Fibroblast of the aortic adventitia (primary cell): ENCODE data around the gene IL36RN. TPM values are rescaled to one million over a fixed set of nuclear protein-coding genes. Genes with fewer than 3 reads are reported as not detected.

Experiments used
- DNase-seq: peaks from one replicate; pipeline ENCODE4 v3.0.0-alpha.2; 2010; ENCODE audit warnings: low read depth
- H3K4me3 ChIP-seq: 2 replicates; pipeline ENCODE4 v1.5.1; 2011; ENCODE audit warnings: low read depth, mild to moderate bottlenecking, control low read depth, low read length, moderate library complexity
- total RNA-seq: library from RNA; depleted of rRNA; stranded (reverse); fragments of >200 nt; gene quantifications from 2 replicates; pipeline ENCODE4 v1.2.3, GENCODE V29; 2012; ENCODE audit warnings: low replicate concordance
- TF ChIP-seq, protein P1 (sequence below): IDR thresholded peaks from 2 replicates; pipeline ENCODE4 v1.5.1; 2011; ENCODE audit warnings: mild to moderate bottlenecking, low read length, control low read depth, inconsistent platforms; ENCODE audit not compliant: insufficient read depth

IL36RN gene
- total RNA-seq, 1 donor = not detected

DNA sequence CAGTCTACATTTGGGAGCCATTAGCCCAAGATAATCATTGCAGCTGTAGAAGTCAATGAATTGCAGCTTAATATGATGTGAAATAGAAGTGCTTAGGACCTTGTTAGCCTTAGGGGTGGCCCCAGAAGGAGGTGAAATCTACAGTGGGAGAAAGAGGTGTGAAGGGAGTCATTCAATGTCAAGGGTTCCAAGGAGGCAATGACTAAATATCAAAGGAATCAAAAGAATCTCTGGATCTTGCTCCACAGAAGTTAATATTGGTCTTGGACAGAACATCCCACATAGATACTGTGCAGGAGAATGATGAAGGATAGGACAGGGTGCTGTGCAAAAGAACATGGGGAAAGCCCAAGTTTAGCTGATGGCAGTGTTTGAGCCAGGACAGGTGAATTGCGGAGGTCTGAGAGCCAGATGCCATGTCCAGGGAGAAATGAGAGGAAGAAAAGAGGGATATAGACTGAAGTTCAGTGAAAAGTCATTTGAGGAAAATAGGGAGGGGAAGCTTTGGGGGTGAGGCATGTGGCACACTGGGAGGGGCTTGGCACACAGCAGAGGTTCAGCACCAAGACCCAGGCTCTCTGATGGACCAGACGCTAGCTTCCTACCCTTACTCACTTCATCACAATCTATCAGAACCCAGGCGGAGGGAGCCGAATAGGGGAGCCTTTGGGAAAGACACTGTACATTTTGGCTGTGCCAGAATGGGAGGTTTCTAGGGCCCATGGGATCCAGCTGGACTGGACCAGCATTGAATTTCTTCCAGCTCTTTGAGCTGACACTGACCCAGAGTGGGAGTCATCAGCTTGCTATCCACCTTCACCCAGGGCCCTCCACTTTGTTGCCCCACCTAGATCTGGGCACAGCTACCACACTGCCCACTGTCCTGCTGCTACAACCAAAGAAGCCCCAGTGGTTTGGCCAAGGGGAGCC is 10.9 kb downstream of the IL36RN start:
- DNase-seq = no peak
- TF ChIP-seq, protein P1, sequence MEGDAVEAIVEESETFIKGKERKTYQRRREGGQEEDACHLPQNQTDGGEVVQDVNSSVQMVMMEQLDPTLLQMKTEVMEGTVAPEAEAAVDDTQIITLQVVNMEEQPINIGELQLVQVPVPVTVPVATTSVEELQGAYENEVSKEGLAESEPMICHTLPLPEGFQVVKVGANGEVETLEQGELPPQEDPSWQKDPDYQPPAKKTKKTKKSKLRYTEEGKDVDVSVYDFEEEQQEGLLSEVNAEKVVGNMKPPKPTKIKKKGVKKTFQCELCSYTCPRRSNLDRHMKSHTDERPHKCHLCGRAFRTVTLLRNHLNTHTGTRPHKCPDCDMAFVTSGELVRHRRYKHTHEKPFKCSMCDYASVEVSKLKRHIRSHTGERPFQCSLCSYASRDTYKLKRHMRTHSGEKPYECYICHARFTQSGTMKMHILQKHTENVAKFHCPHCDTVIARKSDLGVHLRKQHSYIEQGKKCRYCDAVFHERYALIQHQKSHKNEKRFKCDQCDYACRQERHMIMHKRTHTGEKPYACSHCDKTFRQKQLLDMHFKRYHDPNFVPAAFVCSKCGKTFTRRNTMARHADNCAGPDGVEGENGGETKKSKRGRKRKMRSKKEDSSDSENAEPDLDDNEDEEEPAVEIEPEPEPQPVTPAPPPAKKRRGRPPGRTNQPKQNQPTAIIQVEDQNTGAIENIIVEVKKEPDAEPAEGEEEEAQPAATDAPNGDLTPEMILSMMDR = no peak
- no peak overlapping the region for H3K4me3 ChIP-seq

DNA sequence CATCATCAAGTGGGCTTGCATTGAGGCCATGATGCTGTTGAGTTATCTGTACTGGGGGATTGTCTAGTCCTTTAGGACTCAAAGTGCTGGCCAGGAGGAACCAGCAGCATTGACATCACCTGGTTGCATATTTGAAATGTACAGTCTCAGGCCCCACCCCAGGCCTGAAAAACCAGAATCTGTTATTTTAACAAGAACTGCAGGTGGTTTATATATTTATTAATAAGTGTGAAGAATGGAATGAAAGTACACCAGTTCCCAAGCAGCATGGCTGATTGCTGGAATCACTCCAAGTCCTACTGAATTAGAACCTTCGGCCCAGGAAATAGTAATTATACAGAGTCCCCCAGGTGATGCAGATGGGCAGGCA is 11.6 kb downstream of the IL36RN start:
- no peak for DNase-seq
- H3K4me3 ChIP-seq = no peak overlapping the region
- TF ChIP-seq, protein P1 = no peak

DNA sequence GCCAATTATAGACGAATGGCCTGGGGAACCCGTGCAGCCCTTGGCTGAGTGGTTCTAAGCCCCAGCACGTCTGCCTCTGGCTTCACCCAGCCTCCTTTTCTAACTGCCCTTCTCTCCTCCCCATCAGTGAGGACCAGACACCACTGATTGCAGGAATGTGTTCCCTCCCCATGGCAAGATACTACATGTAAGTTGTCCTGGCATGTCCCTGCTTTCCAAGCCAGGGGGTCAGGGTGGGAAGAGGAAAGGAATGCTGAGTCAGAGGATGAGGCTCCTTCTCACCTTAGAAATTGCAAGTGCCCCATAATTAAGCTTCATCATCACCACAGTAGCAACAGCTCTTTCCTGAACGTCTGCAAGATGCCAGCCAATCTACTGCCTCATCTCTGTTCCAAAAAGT is 13.6 kb downstream of the IL36RN start:
- DNase-seq = no peak

DNA sequence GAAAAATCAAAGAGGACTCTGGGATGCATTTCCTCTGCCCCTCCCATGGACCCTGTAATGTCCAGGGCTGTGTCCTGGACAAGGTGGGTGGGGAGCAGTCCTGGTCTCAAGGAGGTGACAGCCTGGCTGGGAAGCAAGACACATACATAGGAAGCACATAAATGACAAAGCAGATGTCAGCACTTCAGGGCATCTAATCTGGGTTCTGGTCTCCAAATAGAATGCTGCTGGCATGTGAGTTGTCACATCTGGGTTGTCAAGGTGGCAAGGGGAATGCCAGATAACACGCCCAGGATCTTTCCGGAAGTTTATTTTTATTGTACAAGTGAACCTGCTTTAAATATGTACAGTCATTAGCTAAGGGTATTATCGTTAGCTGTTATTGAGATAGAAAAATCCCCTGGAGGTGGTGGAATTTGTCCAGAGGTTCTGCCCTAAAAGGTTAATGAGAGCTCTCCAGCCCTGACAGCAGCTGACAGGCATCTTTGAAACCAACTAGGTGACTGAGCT is 14.4 kb downstream of the IL36RN start:
- DNase-seq = no peak

More for the DNA sequence above, 13.6 kb downstream of the IL36RN start:
- no peak overlapping the region for H3K4me3 ChIP-seq
- TF ChIP-seq, protein P1 = no peak

DNA sequence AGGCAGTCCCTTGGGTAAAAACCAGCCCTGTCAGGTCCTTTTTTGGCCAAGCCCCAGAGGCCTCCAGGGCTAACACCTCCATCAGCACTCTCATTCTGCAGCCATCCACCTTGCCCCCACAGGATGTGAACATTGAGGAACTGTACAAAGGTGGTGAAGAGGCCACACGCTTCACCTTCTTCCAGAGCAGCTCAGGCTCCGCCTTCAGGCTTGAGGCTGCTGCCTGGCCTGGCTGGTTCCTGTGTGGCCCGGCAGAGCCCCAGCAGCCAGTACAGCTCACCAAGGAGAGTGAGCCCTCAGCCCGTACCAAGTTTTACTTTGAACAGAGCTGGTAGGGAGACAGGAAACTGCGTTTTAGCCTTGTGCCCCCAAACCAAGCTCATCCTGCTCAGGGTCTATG is 16.0 kb downstream of the IL36RN start:
- no peak for DNase-seq
- TF ChIP-seq, protein P1 = no peak
- H3K4me3 ChIP-seq = no peak overlapping the region

More for the DNA sequence above, 14.4 kb downstream of the IL36RN start:
- no peak overlapping the region for H3K4me3 ChIP-seq
- TF ChIP-seq, protein P1 = no peak

DNA sequence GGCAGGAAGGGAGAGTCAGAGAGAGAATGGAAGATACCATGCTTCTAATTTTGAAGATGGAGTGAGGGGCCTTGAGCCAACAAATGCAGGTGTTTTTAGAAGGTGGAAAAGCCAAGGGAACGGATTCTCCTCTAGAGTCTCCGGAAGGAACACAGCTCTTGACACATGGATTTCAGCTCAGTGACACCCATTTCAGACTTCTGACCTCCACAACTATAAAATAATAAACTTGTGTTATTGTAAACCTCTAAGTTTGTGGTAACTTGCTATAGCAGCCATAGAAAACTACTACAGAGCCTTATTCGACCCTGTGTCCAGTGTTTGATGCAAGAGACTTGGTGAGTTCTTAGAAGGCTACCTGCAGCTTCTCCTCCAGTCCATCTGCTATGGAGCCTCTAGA is 16.6 kb downstream of the IL36RN start:
- TF ChIP-seq, protein P1 = no peak
- no peak overlapping the region for H3K4me3 ChIP-seq
- DNase-seq = no peak
